Measurements from ENCODE around the gene BMPR1B.

Gene BMPR1B

GRCh38 chr4:94912606-94913005, 154.9 kb downstream of the BMPR1B start:
- no peak for DNase-seq (ENCODE audit: low spot score)

- no peak for DNase-seq (ENCODE audit: low spot score)
Measured at GRCh38 chr4:94913316-94913715, 155.6 kb downstream of the BMPR1B start.

DNA sequence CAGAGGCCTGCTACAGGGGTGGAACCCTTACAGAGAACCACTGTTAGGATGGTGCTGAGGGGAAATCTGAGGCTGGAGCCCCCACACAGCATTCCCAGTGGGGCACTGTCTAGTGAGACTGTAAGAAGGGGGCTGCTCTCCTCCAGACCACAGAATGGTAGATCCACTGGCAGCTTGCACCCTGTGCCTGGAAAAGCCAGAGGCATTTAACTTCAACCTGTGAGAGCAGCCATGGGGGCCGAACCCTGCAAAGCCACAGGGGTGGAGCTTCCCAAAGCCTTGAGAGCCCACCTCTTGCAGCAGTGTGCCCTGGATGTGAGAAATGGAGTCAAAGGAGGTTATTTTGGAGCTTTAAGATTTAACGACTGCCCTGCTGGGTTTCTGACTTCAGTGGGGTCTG, 159.4 kb downstream of the BMPR1B start:
- DNase-seq (ENCODE audit: low spot score): no peak

DNA sequence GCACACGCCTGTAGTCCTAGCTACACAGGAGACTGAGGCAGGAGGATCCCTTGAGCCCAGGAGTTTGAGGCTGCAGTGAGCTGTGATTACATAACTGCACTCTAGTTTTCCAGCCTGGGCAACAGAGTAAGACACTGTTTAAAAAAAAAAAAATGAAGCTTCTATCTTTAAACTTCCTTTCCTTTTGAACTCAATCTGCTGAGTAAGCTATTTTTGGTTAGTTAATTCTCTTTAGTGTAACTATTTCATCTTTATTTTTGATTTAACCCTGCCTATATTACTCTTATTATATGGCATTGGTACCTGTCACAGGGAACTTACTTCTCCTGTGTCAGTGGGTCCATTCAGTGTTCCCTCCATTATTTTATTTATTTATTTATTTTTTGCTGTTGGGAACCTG, 160.8 kb downstream of the BMPR1B start:
- no peak for DNase-seq (ENCODE audit: low spot score)

GRCh38 chr4:94920369-94920768, 162.6 kb downstream of the BMPR1B start:
- no peak for DNase-seq (ENCODE audit: low spot score)

DNA sequence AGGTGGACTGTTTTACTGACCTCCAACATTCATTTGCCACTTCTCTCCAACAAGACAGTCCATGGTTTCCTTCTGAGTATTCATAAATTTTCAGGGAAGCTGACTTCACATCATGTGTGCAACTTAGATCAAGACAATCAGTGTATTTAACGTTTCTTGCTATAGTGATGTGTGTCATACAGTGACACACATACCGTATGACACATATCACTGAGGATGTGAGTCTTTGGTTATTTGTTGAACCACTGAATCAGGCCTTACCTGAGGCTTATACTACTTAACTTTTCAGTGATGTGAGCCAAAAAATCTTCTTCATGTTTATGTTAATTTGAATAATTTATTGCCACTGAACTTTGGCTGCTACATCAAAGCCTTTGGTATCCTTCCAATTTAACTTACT, 166.8 kb downstream of the BMPR1B start:
- DNase-seq (ENCODE audit: low spot score): no peak

DNA sequence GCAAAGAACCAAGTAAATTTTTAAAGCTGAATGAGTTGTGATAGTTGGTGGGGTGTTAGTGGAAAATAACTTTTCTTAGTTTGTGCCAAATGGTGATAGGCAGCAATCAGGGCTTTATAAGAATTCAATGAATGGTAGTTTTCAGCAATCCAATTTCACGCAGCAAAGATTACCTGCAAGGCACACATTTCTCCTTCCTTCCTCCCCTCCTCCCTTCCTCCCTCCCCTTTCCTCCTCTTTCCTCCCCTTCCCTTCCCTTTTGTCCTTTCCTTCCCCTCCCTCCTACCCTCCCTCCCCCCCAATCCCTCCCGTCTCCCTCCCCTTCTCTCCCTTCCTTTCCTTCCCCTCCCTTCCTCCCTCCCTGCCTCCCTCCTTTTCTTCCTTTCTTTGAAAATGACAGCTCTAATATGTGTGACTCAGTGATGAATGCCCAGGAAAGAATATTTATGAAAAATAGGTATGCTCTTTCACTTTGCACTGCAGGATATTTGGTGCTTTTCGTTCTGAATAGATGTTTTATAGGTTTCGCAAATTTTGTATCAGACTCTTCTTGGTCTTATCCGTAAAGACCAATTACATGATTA, 168.1 kb downstream of the BMPR1B start:
- DNase-seq (ENCODE audit: low spot score): no peak

DNA sequence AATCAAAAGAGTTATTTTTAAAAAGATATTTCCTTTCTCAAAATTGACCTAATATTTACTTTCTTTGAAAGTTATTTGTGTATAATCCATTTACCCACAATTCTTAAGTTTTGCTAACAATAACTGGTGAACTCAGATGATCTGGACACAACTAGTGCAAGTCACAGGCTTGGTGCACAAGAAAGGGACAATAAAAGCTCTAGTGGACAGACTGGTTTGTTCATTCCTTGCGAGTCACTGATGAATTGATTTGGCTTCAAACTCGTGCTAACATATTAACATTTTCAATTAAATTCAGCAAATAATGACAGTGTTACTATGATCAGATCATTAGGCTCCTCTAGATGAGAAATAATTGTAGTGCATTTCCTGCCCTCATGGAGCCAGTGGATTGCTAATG, 169.2 kb downstream of the BMPR1B start:
- no peak for DNase-seq (ENCODE audit: low spot score)

DNA sequence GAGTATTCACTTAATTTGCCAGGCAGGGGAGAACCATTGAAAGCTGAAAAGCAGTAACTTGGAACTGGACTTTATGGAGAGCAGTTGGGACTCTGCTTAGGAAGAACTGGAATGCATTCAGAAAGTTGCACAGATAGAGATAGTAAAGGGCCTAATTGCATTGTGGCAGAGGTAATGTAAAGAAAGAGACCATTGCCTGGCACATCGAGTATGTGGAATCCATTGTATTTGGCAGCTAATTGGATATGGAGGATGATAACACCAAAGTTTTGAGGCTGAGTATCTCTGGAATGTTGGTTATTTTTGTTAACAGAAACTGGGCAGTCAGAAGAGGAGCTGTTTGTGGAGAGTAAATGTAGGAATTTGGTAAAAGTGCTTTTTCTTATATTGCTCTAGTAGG, 169.9 kb downstream of the BMPR1B start:
- no peak for DNase-seq (ENCODE audit: low spot score)

GRCh38 chr4:94929696-94930095, 171.9 kb downstream of the BMPR1B start:
- DNase-seq (ENCODE audit: low spot score): no peak

- peak; percentile 20 for DNase-seq (ENCODE audit: low spot score)
Measured at GRCh38 chr4:94931626-94932025, 173.9 kb downstream of the BMPR1B start.

- DNase-seq (ENCODE audit: low spot score): no peak
Measured at GRCh38 chr4:94932366-94932765, 174.6 kb downstream of the BMPR1B start.

GRCh38 chr4:94933799-94934198, 176.0 kb downstream of the BMPR1B start:
- DNase-seq (ENCODE audit: low spot score): no peak

GRCh38 chr4:94934201-94934600, 176.4 kb downstream of the BMPR1B start:
- DNase-seq (ENCODE audit: low spot score): no peak

GRCh38 chr4:94934864-94935263, 177.1 kb downstream of the BMPR1B start:
- DNase-seq (ENCODE audit: low spot score): no peak

DNA sequence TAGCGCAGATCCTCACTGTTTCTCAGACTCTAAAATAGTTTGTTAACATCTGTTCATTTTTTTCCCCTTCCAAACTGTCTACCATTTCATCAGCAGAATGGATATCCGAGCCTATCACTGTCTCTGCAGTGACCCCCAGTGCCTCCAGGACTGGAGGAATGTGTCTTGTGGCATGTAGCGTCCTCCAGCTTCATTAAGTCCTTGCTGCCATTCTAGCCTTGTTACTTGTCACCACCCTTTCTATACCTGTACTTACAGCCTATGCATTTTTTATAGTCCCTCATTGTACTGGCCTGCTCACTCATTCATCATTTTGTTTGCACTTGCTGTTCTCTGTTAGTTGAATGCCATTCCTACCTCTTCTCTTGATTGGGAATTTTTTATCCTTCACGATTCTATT, 179.1 kb downstream of the BMPR1B start:
- no peak for DNase-seq (ENCODE audit: low spot score)

- no peak for DNase-seq (ENCODE audit: low spot score)
Measured at GRCh38 chr4:94939791-94940519, 182.2 kb downstream of the BMPR1B start.

- DNase-seq (ENCODE audit: low spot score): no peak
Measured at GRCh38 chr4:94940520-94940908, 182.8 kb downstream of the BMPR1B start.

DNA sequence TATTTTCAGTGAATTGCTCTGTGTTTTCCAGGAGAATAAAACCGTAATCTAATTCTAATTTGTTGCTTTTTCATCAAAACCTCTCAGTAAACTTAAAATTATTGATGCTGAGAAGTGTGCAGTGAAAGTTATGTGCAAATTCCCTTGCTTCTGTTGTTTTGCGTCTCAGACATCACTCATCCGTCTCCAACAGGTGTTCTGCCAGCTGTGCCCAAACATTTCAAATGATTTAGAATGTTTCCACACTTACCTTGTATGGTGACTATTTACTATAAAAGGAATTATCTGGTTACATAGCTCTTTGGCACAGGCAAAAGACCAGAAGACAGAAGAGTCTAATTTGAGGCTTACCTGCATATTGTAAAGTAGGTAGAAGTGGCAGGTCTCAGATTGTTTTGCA, 184.0 kb downstream of the BMPR1B start:
- no peak for DNase-seq (ENCODE audit: low spot score)

GRCh38 chr4:94944726-94945125, 187.0 kb downstream of the BMPR1B start:
- DNase-seq (ENCODE audit: low spot score): no peak

DNA sequence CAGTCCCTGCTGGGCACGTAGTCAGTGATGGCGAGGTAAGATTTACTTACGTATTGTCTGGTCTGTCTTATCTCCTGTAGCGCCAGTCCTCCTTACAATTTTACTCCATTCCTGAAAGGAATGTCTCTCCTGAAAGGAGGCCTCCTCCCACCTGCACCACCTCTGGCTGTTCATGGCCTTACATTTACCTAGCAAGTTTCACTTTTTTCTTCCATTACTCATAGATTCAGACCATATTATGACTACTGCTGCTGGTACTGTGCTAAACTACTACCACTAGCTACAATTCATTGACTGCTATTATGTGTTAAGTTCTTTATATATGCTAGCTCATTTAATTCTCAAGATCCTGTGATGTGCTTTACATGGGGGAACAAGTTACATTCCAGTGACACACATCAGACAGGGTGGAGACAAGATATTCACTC, 189.9 kb downstream of the BMPR1B start:
- DNase-seq (ENCODE audit: low spot score): no peak

- DNase-seq (ENCODE audit: low spot score): no peak
Measured at GRCh38 chr4:94954251-94954650, 196.5 kb downstream of the BMPR1B start.

DNA sequence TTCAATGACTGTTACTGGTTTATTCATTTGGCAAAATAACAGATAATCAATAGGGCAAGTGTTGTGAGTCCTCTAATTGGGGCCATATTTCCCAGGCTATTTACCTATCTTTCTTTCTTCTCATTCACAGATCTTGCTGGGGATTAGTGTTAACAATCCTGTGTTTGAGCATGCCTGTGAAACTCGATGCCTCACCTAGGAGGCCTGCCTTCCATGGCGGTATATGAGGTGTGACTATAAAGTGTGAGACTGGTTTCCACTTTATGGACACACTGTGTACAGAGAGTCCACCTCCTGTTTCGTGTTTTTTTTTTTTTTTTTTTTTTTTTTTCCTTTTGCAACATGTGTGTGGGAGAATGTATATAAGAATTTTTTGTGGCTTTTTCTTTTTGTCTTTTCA, 199.3 kb downstream of the BMPR1B start:
- no peak for DNase-seq (ENCODE audit: low spot score)

GRCh38 chr4:94959307-94959706, 201.6 kb downstream of the BMPR1B start:
- DNase-seq (ENCODE audit: low spot score): no peak

All from SK-N-DZ (cell line).